PC-3 (cell line): ENCODE measurements around the gene PDPK1.

Source experiments
- EZH2 ChIP-seq: fragments of 300-600 bp; sonication (generic); IDR thresholded peaks from one replicate; pipeline ENCODE4 v1.6.1; 2017; ENCODE audit warnings: antibody characterized with exemption, mild to moderate bottlenecking, low read length; ENCODE audit not compliant: unreplicated experiment
- TF ChIP-seq, protein P1 (sequence below): fragments of 300-600 bp; sonication (generic); conservative IDR thresholded peaks from 2 replicates; pipeline ENCODE4 v1.5.1; 2017; ENCODE audit warnings: antibody characterized with exemption, low read depth, mild to moderate bottlenecking, low read length

DNA sequence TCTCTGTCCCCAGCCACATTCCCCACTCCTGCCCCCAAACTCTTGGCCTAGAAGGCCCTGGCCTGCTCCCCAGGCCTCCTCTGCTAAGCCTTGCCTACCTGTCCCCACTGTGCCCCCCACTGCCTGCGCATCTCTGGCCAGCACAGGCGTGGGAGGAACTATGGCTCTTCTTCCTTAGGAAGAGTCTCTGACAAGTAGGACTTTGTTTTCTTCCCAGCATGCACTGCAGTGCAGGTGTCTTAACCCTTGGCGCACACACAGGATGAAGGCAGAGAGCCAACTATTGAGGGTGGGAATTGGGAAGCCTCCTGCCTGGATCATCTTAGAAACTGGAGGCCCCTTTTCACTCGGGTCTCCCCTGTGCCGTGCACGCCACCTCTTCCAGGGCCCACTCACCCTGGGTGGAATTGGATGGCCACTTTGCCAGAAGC lies 14.0 kb upstream of the PDPK1 start:
- TF ChIP-seq, protein P1, sequence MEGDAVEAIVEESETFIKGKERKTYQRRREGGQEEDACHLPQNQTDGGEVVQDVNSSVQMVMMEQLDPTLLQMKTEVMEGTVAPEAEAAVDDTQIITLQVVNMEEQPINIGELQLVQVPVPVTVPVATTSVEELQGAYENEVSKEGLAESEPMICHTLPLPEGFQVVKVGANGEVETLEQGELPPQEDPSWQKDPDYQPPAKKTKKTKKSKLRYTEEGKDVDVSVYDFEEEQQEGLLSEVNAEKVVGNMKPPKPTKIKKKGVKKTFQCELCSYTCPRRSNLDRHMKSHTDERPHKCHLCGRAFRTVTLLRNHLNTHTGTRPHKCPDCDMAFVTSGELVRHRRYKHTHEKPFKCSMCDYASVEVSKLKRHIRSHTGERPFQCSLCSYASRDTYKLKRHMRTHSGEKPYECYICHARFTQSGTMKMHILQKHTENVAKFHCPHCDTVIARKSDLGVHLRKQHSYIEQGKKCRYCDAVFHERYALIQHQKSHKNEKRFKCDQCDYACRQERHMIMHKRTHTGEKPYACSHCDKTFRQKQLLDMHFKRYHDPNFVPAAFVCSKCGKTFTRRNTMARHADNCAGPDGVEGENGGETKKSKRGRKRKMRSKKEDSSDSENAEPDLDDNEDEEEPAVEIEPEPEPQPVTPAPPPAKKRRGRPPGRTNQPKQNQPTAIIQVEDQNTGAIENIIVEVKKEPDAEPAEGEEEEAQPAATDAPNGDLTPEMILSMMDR = no peak
- TF ChIP-seq EZH2 = no peak
